K562 (cell line): ENCODE measurements around the gene SLC25A11. TPM values are rescaled to one million over a fixed set of nuclear protein-coding genes. Genes with fewer than 3 reads are reported as not detected.

Experiments used
- DACH1 ChIP-seq: fragments of 450-650 bp; IDR thresholded peaks from 2 replicates; pipeline ENCODE4 v1.6.1; 2018; ENCODE audit not compliant: partially characterized antibody
- DIDO1 ChIP-seq: fragments of 450-650 bp; IDR thresholded peaks from 2 replicates; pipeline ENCODE4 v1.6.1; 2016; ENCODE audit warnings: low read depth, missing biosample characterization, missing genetic modification characterization
- EP300 ChIP-seq: IDR thresholded peaks from 2 replicates; pipeline ENCODE4 v1.6.1; 2012; ENCODE audit warnings: low read length, improper control_type of control experiment
- HMGN3 ChIP-seq: IDR thresholded peaks from 2 replicates; pipeline ENCODE4 v1.6.1; 2011; ENCODE audit warnings: borderline replicate concordance, low read depth, mild to moderate bottlenecking, mixed read lengths, low read length; ENCODE audit not compliant: insufficient read length; ENCODE audit errors: extremely low read depth
- MEF2A ChIP-seq: IDR thresholded peaks from 2 replicates; pipeline ENCODE4 v1.6.1; 2011; ENCODE audit warnings: low read depth, mild to moderate bottlenecking, low read length, moderate library complexity; ENCODE audit not compliant: control insufficient read depth
- RHOXF2B ChIP-seq: fragments of 250-450 bp; sonication (Bioruptor Pico); conservative IDR thresholded peaks from 2 replicates; pipeline ENCODE4 v1.5.1; 2021
- TBL1XR1 ChIP-seq, 2 experiments: IDR thresholded peaks; 2 replicates each; pipeline ENCODE4 v1.6.1; 2012; ENCODE audit warnings: improper control_type of control experiment in 2 of 2, low read length in 2 of 2, mild to moderate bottlenecking in 1 of 2
- polyA plus RNA-seq, 8 experiments: library from polyadenylated mRNA; depleted of rRNA in 4 of 8; stranded (reverse) in 5 of 8; unstranded in 3 of 8; fragments of >200 nt; fragmentation: Nextera tagmentation in 2 of 8; fragmentation: Illumina TruSeq in 1 of 8; extraction: Ambion mirVana in 2 of 8; extraction: Trizol in 1 of 8; gene quantifications; 2 replicates each; pipeline versions ENCODE4 v1.2.1 to v1.2.3, GENCODE V29; 2011 to 2014; ENCODE audit warnings: inconsistent platforms in 1 of 8, missing spikeins in 1 of 8
- total RNA-seq, 7 experiments: library from RNA; depleted of rRNA in 6 of 7; stranded (reverse); fragments of >200 nt in 6 of 7; fragmentation: Illumina TruSeq in 2 of 7; extraction: Trizol in 2 of 7; gene quantifications; 2 replicates each; pipeline versions ENCODE4 v1.2.1 to v1.2.3, GENCODE V29; 2011 to 2021; ENCODE audit warnings: low replicate concordance in 1 of 7
- TF ChIP-seq, protein P1 (sequence below): fragments of 450-650 bp; IDR thresholded peaks from 2 replicates; pipeline ENCODE4 v1.6.1; 2016; ENCODE audit warnings: mild to moderate bottlenecking, moderate library complexity
- TF ChIP-seq, protein P2 (sequence below): sonication (generic); formaldehyde crosslinking; IDR thresholded peaks from 2 replicates; pipeline ENCODE4 v1.8.1; 2022; ENCODE audit warnings: missing genetic modification reagents
- TF ChIP-seq, protein P3 (sequence below), 3 experiments: fragments of 200-800 bp in 1 of 3; fragments of 250-450 bp in 1 of 3; fragments of 450-650 bp in 1 of 3; sonication (Bioruptor Pico) in 1 of 3; sonication (Bioruptor generic) in 1 of 3; formaldehyde crosslinking in 1 of 3; IDR thresholded peaks; 2 replicates each; pipeline versions ENCODE4 v1.6.1 to v1.8.0; 2016 to 2022; ENCODE audit warnings: mild to moderate bottlenecking in 2 of 3, missing genetic modification characterization in 2 of 3, missing compliant biosample characterization in 1 of 3, moderate library complexity in 1 of 3

SLC25A11 gene
- total and polyA plus RNA-seq, 9 of the 15 experiments (the other 6 are each of a cell fraction or from before 2014, with no cell fraction given), result 3.1 to 56.7 (median 32.9) TPM

DNA sequence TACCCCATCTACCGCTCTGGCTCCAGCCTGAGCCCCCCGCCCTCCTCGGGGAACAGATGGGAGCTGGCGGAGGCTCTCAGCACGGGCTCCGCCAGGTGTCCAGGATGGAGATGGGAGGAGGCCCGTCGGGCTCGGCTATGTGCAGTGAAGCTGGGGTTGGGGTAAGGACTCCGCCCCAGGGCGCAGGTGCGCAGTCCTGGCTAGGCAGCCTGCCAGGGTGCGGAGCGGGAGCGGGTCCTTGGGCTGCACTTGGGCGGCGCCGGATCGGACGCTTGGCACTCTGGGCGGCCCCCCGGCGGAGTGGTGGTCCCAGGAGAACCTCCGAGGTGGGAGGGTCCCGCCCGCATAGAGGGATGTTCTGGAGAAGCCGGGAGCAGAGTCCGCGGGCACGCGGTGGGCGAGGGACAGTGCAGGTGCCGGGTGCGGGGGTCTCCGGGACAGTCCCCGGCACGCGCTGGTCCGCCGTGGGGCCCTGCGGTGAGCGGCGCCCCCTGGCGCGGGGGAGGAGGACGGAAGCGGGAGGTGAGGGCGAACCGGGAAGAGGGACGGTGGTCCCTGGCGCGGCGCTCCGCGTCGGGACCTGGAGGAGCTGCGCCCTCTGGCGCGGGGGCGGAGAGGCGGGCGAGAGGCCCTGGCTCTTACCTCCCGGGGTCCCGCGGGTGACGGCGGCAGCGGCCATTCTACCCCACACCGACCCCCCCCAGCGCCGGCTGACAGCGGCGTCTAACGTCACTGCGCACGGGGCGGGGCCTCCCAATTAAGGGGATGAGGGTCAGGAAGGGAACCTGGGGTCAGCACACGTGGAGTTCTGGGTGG lies 47.3 kb upstream of the SLC25A11 start, which contains the start of gene CAMTA2 (continued):
- TF ChIP-seq, protein P1, sequence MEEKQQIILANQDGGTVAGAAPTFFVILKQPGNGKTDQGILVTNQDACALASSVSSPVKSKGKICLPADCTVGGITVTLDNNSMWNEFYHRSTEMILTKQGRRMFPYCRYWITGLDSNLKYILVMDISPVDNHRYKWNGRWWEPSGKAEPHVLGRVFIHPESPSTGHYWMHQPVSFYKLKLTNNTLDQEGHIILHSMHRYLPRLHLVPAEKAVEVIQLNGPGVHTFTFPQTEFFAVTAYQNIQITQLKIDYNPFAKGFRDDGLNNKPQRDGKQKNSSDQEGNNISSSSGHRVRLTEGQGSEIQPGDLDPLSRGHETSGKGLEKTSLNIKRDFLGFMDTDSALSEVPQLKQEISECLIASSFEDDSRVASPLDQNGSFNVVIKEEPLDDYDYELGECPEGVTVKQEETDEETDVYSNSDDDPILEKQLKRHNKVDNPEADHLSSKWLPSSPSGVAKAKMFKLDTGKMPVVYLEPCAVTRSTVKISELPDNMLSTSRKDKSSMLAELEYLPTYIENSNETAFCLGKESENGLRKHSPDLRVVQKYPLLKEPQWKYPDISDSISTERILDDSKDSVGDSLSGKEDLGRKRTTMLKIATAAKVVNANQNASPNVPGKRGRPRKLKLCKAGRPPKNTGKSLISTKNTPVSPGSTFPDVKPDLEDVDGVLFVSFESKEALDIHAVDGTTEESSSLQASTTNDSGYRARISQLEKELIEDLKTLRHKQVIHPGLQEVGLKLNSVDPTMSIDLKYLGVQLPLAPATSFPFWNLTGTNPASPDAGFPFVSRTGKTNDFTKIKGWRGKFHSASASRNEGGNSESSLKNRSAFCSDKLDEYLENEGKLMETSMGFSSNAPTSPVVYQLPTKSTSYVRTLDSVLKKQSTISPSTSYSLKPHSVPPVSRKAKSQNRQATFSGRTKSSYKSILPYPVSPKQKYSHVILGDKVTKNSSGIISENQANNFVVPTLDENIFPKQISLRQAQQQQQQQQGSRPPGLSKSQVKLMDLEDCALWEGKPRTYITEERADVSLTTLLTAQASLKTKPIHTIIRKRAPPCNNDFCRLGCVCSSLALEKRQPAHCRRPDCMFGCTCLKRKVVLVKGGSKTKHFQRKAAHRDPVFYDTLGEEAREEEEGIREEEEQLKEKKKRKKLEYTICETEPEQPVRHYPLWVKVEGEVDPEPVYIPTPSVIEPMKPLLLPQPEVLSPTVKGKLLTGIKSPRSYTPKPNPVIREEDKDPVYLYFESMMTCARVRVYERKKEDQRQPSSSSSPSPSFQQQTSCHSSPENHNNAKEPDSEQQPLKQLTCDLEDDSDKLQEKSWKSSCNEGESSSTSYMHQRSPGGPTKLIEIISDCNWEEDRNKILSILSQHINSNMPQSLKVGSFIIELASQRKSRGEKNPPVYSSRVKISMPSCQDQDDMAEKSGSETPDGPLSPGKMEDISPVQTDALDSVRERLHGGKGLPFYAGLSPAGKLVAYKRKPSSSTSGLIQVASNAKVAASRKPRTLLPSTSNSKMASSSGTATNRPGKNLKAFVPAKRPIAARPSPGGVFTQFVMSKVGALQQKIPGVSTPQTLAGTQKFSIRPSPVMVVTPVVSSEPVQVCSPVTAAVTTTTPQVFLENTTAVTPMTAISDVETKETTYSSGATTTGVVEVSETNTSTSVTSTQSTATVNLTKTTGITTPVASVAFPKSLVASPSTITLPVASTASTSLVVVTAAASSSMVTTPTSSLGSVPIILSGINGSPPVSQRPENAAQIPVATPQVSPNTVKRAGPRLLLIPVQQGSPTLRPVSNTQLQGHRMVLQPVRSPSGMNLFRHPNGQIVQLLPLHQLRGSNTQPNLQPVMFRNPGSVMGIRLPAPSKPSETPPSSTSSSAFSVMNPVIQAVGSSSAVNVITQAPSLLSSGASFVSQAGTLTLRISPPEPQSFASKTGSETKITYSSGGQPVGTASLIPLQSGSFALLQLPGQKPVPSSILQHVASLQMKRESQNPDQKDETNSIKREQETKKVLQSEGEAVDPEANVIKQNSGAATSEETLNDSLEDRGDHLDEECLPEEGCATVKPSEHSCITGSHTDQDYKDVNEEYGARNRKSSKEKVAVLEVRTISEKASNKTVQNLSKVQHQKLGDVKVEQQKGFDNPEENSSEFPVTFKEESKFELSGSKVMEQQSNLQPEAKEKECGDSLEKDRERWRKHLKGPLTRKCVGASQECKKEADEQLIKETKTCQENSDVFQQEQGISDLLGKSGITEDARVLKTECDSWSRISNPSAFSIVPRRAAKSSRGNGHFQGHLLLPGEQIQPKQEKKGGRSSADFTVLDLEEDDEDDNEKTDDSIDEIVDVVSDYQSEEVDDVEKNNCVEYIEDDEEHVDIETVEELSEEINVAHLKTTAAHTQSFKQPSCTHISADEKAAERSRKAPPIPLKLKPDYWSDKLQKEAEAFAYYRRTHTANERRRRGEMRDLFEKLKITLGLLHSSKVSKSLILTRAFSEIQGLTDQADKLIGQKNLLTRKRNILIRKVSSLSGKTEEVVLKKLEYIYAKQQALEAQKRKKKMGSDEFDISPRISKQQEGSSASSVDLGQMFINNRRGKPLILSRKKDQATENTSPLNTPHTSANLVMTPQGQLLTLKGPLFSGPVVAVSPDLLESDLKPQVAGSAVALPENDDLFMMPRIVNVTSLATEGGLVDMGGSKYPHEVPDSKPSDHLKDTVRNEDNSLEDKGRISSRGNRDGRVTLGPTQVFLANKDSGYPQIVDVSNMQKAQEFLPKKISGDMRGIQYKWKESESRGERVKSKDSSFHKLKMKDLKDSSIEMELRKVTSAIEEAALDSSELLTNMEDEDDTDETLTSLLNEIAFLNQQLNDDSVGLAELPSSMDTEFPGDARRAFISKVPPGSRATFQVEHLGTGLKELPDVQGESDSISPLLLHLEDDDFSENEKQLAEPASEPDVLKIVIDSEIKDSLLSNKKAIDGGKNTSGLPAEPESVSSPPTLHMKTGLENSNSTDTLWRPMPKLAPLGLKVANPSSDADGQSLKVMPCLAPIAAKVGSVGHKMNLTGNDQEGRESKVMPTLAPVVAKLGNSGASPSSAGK, result peak; percentile 46; the same call in 1 of the 2 replicates
- no peak for TF ChIP-seq DIDO1 (tag)
- TF ChIP-seq HMGN3, result peak; percentile 88
- TF ChIP-seq MEF2A, result no peak
- TF ChIP-seq EP300, result peak; percentile 33; the same call in 1 of the 2 replicates
- TF ChIP-seq DACH1, result no peak
- TF ChIP-seq TBL1XR1 (IDR thresholded peaks at IDR 0.05; ENCODE audit: low read length in 2 of 2), result no peak
- TF ChIP-seq, protein P2, sequence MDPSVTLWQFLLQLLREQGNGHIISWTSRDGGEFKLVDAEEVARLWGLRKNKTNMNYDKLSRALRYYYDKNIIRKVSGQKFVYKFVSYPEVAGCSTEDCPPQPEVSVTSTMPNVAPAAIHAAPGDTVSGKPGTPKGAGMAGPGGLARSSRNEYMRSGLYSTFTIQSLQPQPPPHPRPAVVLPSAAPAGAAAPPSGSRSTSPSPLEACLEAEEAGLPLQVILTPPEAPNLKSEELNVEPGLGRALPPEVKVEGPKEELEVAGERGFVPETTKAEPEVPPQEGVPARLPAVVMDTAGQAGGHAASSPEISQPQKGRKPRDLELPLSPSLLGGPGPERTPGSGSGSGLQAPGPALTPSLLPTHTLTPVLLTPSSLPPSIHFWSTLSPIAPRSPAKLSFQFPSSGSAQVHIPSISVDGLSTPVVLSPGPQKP (CRISPR knock-in tag), result no peak
- TF ChIP-seq, protein P3, sequence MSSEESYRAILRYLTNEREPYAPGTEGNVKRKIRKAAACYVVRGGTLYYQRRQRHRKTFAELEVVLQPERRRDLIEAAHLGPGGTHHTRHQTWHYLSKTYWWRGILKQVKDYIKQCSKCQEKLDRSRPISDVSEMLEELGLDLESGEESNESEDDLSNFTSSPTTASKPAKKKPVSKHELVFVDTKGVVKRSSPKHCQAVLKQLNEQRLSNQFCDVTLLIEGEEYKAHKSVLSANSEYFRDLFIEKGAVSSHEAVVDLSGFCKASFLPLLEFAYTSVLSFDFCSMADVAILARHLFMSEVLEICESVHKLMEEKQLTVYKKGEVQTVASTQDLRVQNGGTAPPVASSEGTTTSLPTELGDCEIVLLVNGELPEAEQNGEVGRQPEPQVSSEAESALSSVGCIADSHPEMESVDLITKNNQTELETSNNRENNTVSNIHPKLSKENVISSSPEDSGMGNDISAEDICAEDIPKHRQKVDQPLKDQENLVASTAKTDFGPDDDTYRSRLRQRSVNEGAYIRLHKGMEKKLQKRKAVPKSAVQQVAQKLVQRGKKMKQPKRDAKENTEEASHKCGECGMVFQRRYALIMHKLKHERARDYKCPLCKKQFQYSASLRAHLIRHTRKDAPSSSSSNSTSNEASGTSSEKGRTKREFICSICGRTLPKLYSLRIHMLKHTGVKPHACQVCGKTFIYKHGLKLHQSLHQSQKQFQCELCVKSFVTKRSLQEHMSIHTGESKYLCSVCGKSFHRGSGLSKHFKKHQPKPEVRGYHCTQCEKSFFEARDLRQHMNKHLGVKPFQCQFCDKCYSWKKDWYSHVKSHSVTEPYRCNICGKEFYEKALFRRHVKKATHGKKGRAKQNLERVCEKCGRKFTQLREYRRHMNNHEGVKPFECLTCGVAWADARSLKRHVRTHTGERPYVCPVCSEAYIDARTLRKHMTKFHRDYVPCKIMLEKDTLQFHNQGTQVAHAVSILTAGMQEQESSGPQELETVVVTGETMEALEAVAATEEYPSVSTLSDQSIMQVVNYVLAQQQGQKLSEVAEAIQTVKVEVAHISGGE (CRISPR knock-in tag; IDR thresholded peaks at IDR 0.05), result peak in 1 of 3 experiments; percentile 63; a peak in 1 of 6 replicates
- no peak for TF ChIP-seq RHOXF2B (CRISPR knock-in tag)
